Left renal cortex interstitium (tissue), 4 donors: ENCODE measurements around the gene MFSD6. TPM values are rescaled to one million over a fixed set of nuclear protein-coding genes. Genes with fewer than 3 reads are reported as not detected.
"Not testable (repeated sequence)": the region's sequence is repeated elsewhere in the genome, so short reads cannot be mapped to it uniquely, and the experiment has no call there.

Experiments
- DNase-seq, 4 donors: peaks; one replicate each; pipeline ENCODE4 v3.0.0-alpha.2; 2013; ENCODE audit warnings: low read depth in 4 of 4, low spot score in 2 of 4, missing footprints in 1 of 4
- polyA plus RNA-seq, 4 donors: library from polyadenylated mRNA; unstranded; fragments of 120-200 nt; gene quantifications; one replicate each; pipeline ENCODE4 v1.2.1, GENCODE V29; 2013; ENCODE audit not compliant: insufficient read length in 4 of 4

MFSD6 gene
- polyA plus RNA-seq, 4 donors, result 13.2 to 17.2 (median 13.7) TPM

DNA sequence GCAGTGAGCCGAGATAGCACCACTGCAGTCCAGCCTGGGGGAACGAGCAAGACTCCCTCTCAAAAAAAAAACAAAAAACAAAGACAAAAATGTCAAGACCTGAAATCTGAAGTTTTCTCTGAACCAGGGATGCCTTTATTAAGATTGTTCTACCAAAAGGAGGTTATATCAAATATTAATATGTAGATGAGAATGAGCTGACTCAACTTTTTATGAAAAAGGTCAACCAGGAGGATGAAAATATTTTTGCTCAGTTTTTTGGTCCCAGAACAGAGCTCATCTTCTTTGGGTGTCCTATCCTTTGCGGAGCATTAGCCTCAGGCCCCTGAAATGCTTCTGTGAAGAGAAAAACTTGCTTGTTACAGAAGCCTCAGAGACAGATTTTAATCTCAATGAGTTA is 82.3 kb downstream of the MFSD6 start:
- DNase-seq, result no peak

DNA sequence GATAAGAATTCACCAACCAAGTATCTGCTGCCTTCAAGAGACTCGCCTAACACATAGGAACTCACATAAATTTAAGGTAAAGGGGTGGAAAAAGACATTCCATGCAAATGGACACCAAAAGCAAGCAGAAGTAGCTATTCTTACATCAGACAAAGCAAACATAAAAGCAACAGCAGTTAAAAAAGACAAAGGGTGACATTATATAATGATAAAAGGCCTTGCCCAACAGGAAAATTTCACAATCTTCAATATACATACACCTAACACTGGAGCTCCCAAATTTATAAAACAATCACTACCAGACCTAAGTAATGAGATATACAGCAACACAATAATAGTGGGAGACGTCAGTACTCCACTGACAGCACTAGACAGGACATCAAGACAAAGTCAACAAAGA is 84.9 kb downstream of the MFSD6 start:
- DNase-seq, result no peak

DNA sequence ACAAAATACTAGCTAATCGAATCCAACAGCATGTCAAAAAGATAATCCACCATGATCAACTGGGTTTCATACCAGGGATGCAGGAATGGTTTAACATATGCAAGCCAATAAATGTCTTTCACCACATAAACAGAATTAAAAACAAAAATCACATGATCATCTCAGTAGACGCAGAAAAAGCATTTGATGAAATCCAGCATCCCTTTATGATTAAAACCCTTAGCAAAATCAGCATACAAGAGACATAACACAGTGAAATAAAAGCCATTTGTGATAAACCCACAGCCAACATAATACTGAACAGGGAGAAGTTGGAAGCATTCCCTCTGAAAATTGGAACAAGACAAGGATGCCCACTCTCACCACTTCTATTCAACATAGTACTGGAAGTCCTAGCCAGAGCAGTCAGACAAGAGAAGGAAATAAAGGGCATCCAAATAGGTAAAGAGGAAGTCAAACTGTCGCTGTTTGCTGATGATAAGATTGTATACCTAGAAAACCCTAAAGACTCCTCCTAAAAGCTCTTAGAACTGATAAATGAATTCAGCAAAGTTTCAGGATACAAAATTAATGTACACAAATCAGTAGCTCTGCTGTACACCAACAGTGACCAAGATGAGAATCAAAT is 86.6 kb downstream of the MFSD6 start:
- not testable (repeated sequence) for DNase-seq

DNA sequence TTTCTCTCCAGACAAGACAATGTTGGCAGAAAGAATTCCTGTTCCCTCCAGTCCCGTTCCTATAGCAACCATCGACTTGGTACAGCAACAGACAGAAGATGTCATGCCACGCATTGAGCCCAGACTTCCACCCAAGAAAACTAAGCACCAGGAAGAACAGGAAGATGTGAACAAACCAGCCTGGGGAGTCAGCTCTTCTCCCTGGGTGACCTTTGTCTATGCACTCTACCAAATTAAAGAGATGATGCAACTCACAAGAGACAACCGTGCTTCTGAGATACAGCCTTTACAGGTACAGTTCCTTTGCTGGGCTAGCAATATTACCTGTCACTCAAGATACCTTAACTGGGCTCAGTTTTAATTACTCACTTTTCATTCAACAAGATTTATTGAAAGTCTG is 89.3 kb downstream of the MFSD6 start:
- DNase-seq, result no peak

DNA sequence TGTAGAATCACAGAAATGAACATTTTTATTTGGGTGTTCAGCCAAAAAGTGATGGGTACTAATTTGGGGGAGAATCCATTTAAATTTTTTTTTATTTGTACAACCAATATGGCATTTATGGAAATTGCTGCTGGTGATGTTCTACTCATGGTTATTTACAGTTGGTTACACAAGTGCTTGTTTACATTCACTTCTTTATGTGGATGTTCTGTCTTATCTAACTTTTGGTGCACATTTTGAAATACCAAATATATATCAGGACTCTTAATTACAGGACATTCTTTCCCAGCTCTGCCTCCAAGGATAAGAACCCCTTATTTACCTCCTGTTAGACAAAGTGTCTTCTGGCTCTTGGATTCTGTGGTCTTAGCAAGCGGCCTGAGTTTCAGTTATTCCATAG is 91.1 kb downstream of the MFSD6 start:
- DNase-seq, result no peak

DNA sequence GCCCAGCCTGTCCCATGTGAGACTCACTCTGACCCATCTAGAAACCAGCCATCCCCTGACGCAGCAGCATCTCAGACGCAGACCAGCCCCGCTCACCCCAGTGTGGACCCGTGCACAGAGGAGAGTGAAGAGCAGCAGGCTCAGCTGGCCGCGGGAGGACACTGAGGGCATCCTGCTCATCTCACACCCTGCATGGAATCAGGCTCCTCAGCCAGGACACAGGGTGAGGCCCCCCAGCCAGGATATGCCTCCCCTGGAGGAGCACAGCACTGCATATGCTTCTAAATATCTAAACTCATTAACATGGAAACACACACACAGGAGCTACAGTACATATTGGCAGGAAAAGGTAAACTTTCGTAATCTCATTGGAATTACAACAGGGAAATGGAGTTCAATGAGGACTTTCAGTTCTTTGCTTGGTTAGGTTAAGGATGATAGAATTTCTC is 91.9 kb downstream of the MFSD6 start:
- no peak for DNase-seq

DNA sequence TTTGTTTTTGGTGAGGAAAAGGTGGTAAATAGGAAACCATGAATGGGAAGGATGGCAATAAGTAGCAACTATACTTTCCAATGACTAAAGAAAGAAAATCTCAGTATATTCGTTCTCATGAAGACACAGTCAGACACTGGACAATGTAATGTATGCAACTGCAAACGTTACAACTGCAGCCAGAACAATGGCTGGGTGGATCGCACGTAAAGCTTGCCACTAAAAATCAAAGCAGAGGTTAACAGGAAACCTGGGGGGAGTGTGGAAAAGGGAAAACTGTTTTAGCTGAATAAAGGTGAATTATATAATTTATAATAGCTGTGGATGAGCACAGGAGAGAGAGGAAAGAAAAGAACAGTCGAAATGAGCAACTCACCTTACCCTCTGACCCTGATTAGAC is 93.1 kb downstream of the MFSD6 start:
- no peak for DNase-seq

DNA sequence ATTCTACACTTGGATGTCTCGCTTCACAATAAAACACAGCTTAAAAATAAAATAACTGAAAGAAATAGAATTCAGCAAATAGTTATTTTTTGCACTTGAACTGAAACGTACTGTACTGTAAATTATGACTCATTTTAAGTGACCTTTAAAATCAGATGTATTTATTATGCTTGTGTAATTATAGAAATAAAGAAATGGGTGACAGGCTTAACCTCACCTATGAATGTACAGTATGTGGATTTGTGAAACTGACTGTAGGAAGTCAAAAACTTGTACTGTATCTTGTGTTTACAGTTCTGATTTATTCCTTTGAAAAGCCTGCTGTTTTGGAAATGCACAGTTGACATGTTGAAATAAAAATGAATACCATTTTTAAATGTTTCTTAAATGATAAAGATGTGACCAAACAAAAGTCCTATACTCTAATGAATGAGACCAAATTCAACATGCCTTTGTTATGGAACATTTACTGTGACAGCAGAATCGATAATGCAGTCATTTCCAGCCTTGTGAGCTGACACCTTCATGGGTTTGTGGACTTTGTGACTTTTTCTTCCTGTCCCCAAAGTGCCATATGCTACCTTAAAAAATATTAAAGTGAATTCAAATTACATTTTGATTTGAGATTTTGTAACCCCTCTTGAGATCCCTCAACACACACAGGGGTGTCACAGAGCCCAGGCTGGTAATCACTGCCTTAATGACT is 93.7 kb downstream of the MFSD6 start:
- no peak for DNase-seq

DNA sequence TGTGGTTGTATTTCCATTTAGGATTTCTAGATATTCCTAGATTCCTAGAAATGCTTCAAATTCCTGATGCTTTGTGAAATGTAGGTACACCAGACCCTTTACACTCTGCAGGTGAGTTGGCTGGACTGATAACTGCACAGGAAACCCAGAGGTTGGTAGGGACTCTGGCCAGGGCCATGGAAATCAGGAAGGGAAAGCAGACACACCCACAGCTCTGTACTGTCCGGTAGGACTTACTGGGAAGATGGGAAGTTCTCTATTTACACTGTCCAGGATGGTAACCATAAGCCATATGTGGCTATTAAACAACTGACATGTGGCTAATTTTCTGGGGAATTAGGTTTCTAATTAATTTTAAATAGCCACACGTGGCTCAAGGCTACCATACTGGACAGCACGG is 94.9 kb downstream of the MFSD6 start:
- DNase-seq, result no peak

DNA sequence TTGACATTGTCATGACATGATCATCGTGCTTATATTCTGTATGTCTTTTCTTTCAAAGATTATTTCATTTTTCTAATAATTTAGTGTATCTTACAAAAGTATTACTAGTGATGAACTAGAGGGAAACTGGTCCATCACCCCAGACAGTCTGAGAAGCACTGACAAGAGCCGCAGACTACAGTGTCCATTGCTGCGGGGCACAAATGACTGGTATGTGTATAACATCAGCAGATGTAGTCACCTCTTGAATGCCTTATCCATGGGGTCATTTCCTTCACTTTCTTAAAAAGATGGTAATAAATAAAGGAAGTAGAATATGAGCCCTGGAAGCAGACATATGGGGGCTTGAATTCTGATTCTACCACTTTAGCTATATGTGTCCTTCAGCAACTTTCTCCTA is 96.8 kb downstream of the MFSD6 start:
- no peak for DNase-seq

DNA sequence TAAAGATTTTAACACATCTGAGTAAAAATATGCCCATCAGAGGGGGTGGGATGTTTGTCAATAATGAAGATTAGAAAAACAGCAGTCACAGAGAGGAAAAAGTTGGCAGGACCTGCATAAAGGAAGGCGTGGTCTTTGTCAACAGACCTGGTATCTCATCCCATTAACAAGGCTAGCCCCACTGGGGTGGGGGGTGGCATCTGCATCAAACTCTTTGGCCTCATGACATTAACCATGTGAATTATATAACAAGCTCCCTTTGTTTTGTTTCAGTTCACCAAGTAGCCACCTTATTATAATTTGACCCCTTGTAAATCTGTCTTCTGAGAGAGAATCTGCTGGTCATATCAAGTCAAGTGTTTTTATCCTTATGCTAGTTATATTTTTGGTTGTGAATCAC is 97.5 kb downstream of the MFSD6 start:
- no peak for DNase-seq

DNA sequence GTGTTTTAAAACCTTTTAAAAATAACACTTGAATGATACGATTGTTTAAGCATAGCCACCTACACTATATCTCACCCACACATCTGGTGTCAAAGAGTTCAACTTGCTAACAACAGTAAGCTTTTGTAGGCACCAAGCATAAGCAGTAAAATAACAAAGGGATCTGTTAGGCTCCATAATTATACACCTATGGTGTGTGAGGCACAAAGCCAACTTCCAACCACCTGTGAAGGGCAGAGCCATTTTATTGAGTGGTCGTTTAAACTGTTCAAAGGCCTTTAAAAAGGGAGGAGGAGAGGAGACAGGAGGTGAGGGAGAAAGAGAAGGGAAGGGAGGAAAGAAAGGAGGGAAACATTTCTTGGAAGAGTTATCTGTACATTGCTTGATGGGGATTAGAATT is 98.5 kb downstream of the MFSD6 start:
- no peak for DNase-seq

DNA sequence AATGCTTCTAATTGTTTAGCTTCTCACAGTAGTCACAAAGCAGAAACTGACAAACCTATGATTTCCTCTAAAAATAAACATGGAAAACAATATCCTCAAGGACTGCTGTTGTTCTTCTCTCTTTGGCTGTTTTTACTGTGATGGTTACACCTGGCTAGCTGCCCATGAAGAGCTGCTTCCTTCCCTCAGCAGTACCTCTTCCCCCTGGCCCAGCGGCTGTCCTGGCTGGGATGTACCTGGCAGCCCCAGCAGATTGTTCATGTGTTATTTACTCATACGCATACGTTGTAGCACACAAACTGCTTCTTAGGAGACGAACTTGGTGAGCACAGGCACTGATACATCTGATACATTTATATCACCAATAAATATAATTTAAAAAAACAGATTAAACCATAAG is 99.0 kb downstream of the MFSD6 start:
- no peak for DNase-seq

DNA sequence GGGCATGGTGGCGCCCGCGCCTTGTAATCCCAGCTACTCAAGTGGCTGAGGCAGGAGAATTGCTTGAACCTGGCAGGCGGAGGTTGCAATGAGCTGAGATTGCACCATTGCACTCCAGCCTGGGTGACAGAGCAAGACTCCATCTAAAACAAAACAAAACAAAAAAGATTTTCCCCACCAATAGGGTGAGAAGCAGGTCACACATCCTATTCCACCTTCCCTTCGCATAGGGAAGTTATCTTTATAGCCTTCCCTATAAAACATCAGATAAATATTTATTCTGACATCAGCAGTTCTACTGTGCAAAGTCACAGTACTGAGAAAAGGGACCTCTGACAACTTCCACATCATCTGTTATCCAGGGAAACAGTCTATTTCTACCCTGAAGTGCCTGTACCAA is 101.7 kb downstream of the MFSD6 start:
- not testable (repeated sequence) for DNase-seq

DNA sequence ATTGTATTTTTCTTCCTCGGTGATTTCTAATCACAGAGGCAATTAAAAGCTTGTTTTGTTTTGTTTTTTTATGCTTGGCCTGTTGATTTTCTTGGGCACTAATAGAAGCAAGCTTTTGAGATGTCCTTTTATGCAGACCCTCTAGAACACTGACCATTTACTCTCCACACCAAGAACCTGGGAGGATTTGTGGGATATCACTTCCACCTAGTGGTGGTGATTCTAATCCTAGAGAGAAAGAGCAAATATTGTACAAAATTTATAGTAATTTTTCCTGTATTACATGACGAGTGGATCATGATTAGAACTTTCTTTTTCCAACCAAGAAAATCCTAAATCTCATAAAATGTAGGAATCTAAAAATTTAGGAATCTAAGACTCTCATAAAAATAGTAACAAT is 102.9 kb downstream of the MFSD6 start:
- no peak for DNase-seq

DNA sequence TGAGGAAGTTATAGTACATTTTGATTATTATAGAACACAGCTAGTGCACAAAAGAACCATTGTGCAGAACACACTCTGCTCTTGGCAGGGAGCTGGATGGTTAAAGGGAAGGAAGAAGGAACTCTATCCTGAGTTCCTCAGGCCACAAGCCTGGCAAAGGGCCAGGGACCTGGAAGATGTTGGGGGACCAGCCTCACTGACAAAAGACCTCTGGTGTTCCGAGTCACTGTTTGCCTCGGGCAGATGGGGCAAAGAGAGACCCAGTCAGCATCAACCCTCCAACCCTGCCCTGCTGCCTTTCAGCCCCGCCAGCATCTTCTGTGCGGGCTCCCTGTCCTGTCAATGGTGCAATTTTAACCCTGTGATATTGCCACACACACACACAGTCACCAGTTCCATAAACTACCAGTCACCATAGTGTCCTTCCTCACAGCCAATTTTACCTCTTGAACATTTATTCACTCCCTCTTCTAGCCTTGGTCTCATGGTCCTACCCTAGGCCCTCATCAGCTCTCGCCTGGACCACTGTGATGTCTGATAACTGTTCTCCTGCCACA is 104.5 kb downstream of the MFSD6 start:
- DNase-seq, result no peak

DNA sequence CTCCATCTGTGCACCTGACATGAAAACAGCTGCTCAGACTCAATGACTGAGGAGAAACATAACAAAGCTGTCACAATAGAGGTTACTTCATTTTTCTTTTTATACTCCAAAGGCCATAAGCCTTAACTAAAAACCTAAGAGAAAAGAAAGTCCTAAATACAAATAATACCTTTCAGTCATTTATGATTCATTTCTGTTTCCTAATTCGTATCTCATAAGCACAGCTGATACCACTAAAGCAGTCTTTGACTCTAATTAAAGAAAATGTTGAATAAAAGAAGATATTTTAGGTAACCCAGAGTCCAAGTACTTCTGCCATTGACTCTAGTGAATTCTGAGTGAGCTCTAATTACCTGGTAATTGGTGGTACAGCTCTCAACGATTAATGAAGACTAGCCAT is 105.7 kb downstream of the MFSD6 start:
- no peak for DNase-seq

DNA sequence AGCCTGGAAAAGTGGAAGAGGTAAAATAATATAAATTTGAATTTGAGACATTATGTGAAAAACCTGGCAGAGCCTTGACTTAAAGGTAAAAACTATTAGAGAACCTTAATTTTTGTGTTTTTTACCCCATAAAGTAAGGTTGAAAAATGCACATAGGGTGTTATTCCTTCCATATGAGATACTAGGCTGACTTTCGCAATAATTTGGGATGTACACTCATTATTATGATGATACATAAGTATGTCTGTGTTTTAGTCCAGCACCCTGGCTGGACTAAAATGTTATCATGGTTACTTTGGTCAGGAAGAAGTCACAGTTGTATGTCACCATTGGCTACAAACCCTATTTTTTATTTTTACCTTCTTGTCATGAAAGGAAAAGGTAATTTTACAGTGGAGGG is 106.5 kb downstream of the MFSD6 start:
- no peak for DNase-seq

DNA sequence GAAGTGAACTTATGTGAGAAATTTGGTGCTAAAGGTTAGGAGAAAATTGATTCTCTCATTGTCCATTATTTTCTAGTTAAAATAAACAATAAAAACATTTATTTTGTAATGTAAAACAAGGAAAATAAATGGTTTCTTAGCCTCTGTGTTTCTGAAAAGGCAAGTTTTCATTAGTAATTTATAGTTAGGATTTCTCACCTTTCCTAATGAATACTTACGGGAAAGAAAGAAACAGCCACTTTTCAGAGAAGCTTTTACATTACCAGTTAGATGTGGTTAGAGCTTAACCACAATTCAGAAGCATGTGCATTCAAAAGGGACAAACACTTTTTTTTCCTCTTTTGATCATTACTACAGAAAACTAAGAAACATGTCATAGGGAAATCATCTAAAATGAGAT is 107.5 kb downstream of the MFSD6 start:
- no peak for DNase-seq

DNA sequence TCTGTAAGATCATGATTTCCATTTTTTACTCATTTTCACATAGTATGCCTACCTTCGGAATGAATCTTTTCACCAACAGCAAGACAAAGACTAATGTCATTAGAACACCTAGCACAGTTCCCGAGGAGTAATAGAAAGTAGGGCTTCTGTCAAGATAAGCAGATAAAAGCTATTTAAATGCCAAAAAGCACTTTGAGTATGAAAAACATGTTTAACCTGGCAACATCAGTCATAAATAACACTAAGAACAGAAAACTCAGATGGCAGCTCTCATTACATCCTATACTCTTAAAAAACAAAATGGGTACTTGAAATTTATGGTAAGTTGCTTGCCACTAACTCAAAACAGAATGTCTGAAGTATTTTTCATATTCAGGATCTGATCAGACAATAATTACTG is 109.3 kb downstream of the MFSD6 start:
- no peak for DNase-seq

DNA sequence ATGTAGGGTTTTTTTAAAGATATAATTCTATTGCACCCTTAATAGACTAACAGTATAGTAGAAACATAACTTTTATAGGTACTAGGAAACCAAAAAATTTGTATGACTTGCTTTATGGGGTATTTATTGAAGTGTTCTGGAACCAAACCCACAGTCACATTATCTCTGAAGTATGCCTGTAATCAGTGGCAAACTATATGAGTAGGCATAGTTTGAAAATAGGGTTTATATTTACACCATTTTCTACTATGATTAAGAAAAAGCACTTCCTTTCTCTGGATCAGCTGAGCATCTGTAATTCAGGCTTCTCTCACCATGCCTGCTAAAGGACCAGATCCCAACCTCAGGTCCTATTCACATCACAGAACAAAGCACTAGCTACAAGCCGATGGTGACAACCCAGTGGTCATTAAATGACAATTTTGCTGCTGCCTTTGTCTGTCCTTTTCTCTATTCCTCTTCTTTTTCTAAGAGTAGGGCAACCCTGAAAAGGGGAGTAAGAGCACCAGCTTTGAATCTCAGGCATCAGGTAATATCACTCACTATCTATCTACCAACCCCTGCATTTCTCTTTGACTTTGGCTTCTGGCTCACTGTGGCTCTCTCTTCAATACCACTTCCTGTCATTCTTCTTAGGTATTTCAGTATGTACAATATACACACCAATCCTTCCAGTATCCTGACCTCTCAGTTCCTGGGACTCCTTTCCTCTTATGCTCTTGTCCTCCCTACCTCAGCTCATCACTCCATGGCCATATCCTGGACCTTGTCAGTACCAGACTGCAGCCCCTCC is 112.0 kb downstream of the MFSD6 start:
- DNase-seq, result no peak

DNA sequence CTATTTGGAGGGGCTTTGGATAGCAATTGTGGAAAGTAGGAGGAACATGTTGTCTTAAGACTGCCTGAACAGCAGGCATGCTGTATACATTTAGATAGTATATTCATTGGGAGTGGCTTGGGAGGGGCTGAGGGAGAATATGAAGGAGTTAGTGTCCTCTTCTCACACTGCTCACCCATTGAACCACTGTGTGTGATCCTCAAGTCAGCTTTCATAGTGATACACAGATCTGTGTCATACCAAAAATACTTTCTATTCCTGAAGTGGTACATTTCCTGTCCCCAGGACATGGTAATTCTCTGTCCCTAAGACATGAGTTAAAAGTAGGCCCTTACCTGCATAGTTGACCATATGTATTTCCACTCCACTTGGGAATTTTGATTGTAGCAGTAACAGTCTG is 116.8 kb downstream of the MFSD6 start:
- no peak for DNase-seq
